ENCODE data around the gene CCDC157.

The CCDC157 gene

GRCh38 chr22:30317778-30318177 is 39.0 kb upstream of the CCDC157 start:
- no peak for ATAC-seq
- TF ChIP-seq TSHZ2 (CRISPR knock-in tag; IDR thresholded peaks at IDR 0.05) (no peak), TOX (CRISPR knock-in tag; IDR thresholded peaks at IDR 0.05; ENCODE audit: borderline replicate concordance) (no peak), ZFP3 (CRISPR knock-in tag; IDR thresholded peaks at IDR 0.05) (no peak), ESRRG (CRISPR knock-in tag; IDR thresholded peaks at IDR 0.05) (no peak), CSRNP3 (CRISPR knock-in tag; IDR thresholded peaks at IDR 0.05) (no peak), PPARA (CRISPR knock-in tag; IDR thresholded peaks at IDR 0.05; ENCODE audit: borderline replicate concordance) (no peak), ARNTL (CRISPR knock-in tag; IDR thresholded peaks at IDR 0.05; ENCODE audit: borderline replicate concordance, low read depth) (no peak), TCF4 (CRISPR knock-in tag; IDR thresholded peaks at IDR 0.05; ENCODE audit: borderline replicate concordance) (no peak), ZNF70 (CRISPR knock-in tag; IDR thresholded peaks at IDR 0.05) (no peak), RARB (CRISPR knock-in tag; IDR thresholded peaks at IDR 0.05) (no peak), CREB5 (CRISPR knock-in tag; IDR thresholded peaks at IDR 0.05; ENCODE audit: low read depth) (no peak), OSR1 (CRISPR knock-in tag; IDR thresholded peaks at IDR 0.05) (no peak), PATZ1 (CRISPR knock-in tag; IDR thresholded peaks at IDR 0.05; ENCODE audit: borderline replicate concordance) (no peak), ZFP30 (CRISPR knock-in tag; IDR thresholded peaks at IDR 0.05) (no peak), POU6F1 (CRISPR knock-in tag; IDR thresholded peaks at IDR 0.05; ENCODE audit: borderline replicate concordance, low read depth) (no peak), CSDC2 (CRISPR knock-in tag; IDR thresholded peaks at IDR 0.05) (no peak), ZNF565 (CRISPR knock-in tag; conservative IDR thresholded peaks at IDR 0.05; ENCODE audit: low read depth) (no peak)

- ATAC-seq: 0 out of 3 replicates have a peak, but pooled peaks have one; percentile 33
- no peak for TF ChIP-seq BACH2 (CRISPR knock-in tag; IDR thresholded peaks at IDR 0.05; ENCODE audit: borderline replicate concordance)
- TF ChIP-seq TSHZ2 (CRISPR knock-in tag; IDR thresholded peaks at IDR 0.05): no peak
- TF ChIP-seq PATZ1 (CRISPR knock-in tag; IDR thresholded peaks at IDR 0.05; ENCODE audit: borderline replicate concordance): no peak
- no peak for TF ChIP-seq ZNF565 (CRISPR knock-in tag; conservative IDR thresholded peaks at IDR 0.05; ENCODE audit: low read depth)
- TF ChIP-seq ZFP3 (CRISPR knock-in tag; IDR thresholded peaks at IDR 0.05): no peak
- TF ChIP-seq GLIS3 (CRISPR knock-in tag; IDR thresholded peaks at IDR 0.05): no peak
- TF ChIP-seq CREB5 (CRISPR knock-in tag; IDR thresholded peaks at IDR 0.05; ENCODE audit: low read depth): no peak
- no peak for TF ChIP-seq ZNF8 (CRISPR knock-in tag; IDR thresholded peaks at IDR 0.05)
- no peak for TF ChIP-seq ESRRG (CRISPR knock-in tag; IDR thresholded peaks at IDR 0.05)
- no peak for TF ChIP-seq OSR1 (CRISPR knock-in tag; IDR thresholded peaks at IDR 0.05)
- TF ChIP-seq POU6F1 (CRISPR knock-in tag; IDR thresholded peaks at IDR 0.05; ENCODE audit: borderline replicate concordance, low read depth): no peak
- TF ChIP-seq SNAI2 (CRISPR knock-in tag; IDR thresholded peaks at IDR 0.05): no peak
- no peak for TF ChIP-seq ZFP30 (CRISPR knock-in tag; IDR thresholded peaks at IDR 0.05)
Measured at GRCh38 chr22:30318799-30319419, 37.9 kb upstream of the CCDC157 start.

All from SK-N-SH treated with all-trans-retinoic acid at 6 μM for 48 hours (cell line).